Activated naive CD8-positive, alpha-beta T cell treated with anti-CD3 and anti-CD28 coated beads, Interleukin-2, amount 50 U/mL, for 24 hours (primary cell): Measurements from ENCODE around the gene ARHGAP30.
"Not testable (repeated sequence)": the region's sequence is repeated elsewhere in the genome, so short reads cannot be mapped to it uniquely, and the experiment has no call there.

ENCODE experiments used
- ATAC-seq: fragments of 150-1000 bp; cut with Tn5 transposase; one replicate; pipeline ENCODE4 v1.10.0; 2021
- DNase-seq: peaks from one replicate; pipeline ENCODE4 v3.0.0; 2021
- H3K27ac Mint-ChIP-seq: one replicate; pipeline ENCODE4 v1.8.0; 2021; ENCODE audit warnings: mild to moderate bottlenecking, mixed read lengths
- H3K27me3 Mint-ChIP-seq: one replicate; pipeline ENCODE4 v1.8.0; 2021; ENCODE audit warnings: mixed read lengths
- H3K36me3 Mint-ChIP-seq: one replicate; pipeline ENCODE4 v1.8.0; 2021; ENCODE audit warnings: low read depth, mixed read lengths
- H3K4me1 Mint-ChIP-seq: one replicate; pipeline ENCODE4 v1.8.0; 2021; ENCODE audit warnings: mixed read lengths
- H3K4me3 Mint-ChIP-seq: one replicate; pipeline ENCODE4 v1.8.0; 2021; ENCODE audit warnings: mild to moderate bottlenecking, moderate library complexity, mixed read lengths
- H3K9me3 Mint-ChIP-seq: one replicate; pipeline ENCODE4 v1.8.0; 2021; ENCODE audit warnings: mixed read lengths

ARHGAP30 gene

GRCh38 chr1:161022432-161022831 lies 47.3 kb downstream of the ARHGAP30 start:
- H3K27me3 Mint-ChIP-seq, DNase-seq, ATAC-seq, H3K27ac Mint-ChIP-seq, H3K9me3 Mint-ChIP-seq: not testable (repeated sequence)
- H3K4me3 Mint-ChIP-seq: peak overlapping the region; percentile 87
- H3K36me3 Mint-ChIP-seq: peaks cover 13% of the 10 kb centered on the region
- peaks cover 44% of the 10 kb centered on the region for H3K4me1 Mint-ChIP-seq

- H3K4me3 Mint-ChIP-seq: peak overlapping the region; percentile 87
- H3K27ac Mint-ChIP-seq: no peak overlapping the region
- H3K4me1 Mint-ChIP-seq: peaks cover 44% of the 10 kb centered on the region
- peaks cover 9% of the 10 kb centered on the region for H3K36me3 Mint-ChIP-seq
- ATAC-seq: no peak
- H3K27me3 Mint-ChIP-seq: no peaks in the 10 kb centered on the region
- DNase-seq: no peak
- H3K9me3 Mint-ChIP-seq: peaks cover 3% of the 10 kb centered on the region
Observed at GRCh38 chr1:161021970-161022353, 47.7 kb downstream of the ARHGAP30 start.

- H3K27ac Mint-ChIP-seq: peak overlapping the region; percentile 82
- H3K4me3 Mint-ChIP-seq: peak overlapping the region; percentile 87
- peaks cover 6% of the 10 kb centered on the region for H3K36me3 Mint-ChIP-seq
- ATAC-seq (peak; percentile 94), DNase-seq (peak; percentile 86)
- H3K9me3 Mint-ChIP-seq: no peaks in the 10 kb centered on the region
- H3K4me1 Mint-ChIP-seq: peaks cover 42% of the 10 kb centered on the region
- no peaks in the 10 kb centered on the region for H3K27me3 Mint-ChIP-seq
Observed at GRCh38 chr1:161021165-161021969, 48.3 kb downstream of the ARHGAP30 start.

GRCh38 chr1:161020509-161021164 lies 49.1 kb downstream of the ARHGAP30 start, which contains the start of gene F11R:
TSS of gene F11R (minus strand) at chr1:161021152. CDS start at chr1:161021073, 79 bp downstream.
- Mint-ChIP-seq H3K4me3 (peak within 1 kb of the TSS; percentile 87), H3K9me3 (no peaks in the 10 kb centered on the region), H3K27me3 (no peaks in the 10 kb centered on the region), H3K4me1 (peaks cover 42% of the 10 kb centered on the region), H3K36me3 (peaks cover 6% of the 10 kb centered on the region), H3K27ac (peak within 1 kb of the TSS; percentile 82)
- ATAC-seq (peak; percentile 31), DNase-seq (peak; percentile 40)

- DNase-seq (no peak), ATAC-seq (no peak)
- H3K36me3 Mint-ChIP-seq: peaks cover 6% of the 10 kb centered on the region
- peaks cover 42% of the 10 kb centered on the region for H3K4me1 Mint-ChIP-seq
- H3K27me3 Mint-ChIP-seq: no peaks in the 10 kb centered on the region
- H3K9me3 Mint-ChIP-seq: no peaks in the 10 kb centered on the region
- H3K27ac Mint-ChIP-seq: peak overlapping the region; percentile 82
- peak overlapping the region; percentile 87 for H3K4me3 Mint-ChIP-seq
Observed at GRCh38 chr1:161019751-161020495, 49.8 kb downstream of the ARHGAP30 start.

GRCh38 chr1:161019111-161019660 lies 50.5 kb downstream of the ARHGAP30 start:
- not testable (repeated sequence) for ATAC-seq, H3K4me3 Mint-ChIP-seq, H3K36me3 Mint-ChIP-seq, H3K27me3 Mint-ChIP-seq, DNase-seq, H3K9me3 Mint-ChIP-seq
- peak overlapping the region; percentile 60 for H3K27ac Mint-ChIP-seq
- peaks cover 47% of the 10 kb centered on the region for H3K4me1 Mint-ChIP-seq

- peaks cover 53% of the 10 kb centered on the region for H3K4me1 Mint-ChIP-seq
Observed at GRCh38 chr1:161018631-161018930, 51.1 kb downstream of the ARHGAP30 start.

GRCh38 chr1:161017756-161018630 lies 51.7 kb downstream of the ARHGAP30 start:
- H3K27ac Mint-ChIP-seq: no peak overlapping the region
- H3K27me3 Mint-ChIP-seq: no peaks in the 10 kb centered on the region
- peaks cover 59% of the 10 kb centered on the region for H3K4me1 Mint-ChIP-seq
- ATAC-seq: no peak
- H3K36me3 Mint-ChIP-seq: peaks cover 6% of the 10 kb centered on the region
- no peak overlapping the region for H3K4me3 Mint-ChIP-seq
- DNase-seq: no peak
- H3K9me3 Mint-ChIP-seq: no peaks in the 10 kb centered on the region

More at GRCh38 chr1:161018631-161018930, 51.1 kb downstream of the ARHGAP30 start:
- no peak overlapping the region for H3K4me3 Mint-ChIP-seq
- no peak for ATAC-seq
- no peaks in the 10 kb centered on the region for H3K27me3 Mint-ChIP-seq
- H3K9me3 Mint-ChIP-seq: no peaks in the 10 kb centered on the region
- peaks cover 6% of the 10 kb centered on the region for H3K36me3 Mint-ChIP-seq
- H3K27ac Mint-ChIP-seq: no peak overlapping the region
- no peak for DNase-seq

- not testable (repeated sequence) for H3K4me3 Mint-ChIP-seq, H3K27me3 Mint-ChIP-seq, DNase-seq, H3K36me3 Mint-ChIP-seq, ATAC-seq, H3K9me3 Mint-ChIP-seq, H3K27ac Mint-ChIP-seq
- peaks cover 59% of the 10 kb centered on the region for H3K4me1 Mint-ChIP-seq
Observed at GRCh38 chr1:161017181-161017580, 52.5 kb downstream of the ARHGAP30 start.

GRCh38 chr1:161016683-161017082 lies 53.0 kb downstream of the ARHGAP30 start:
- H3K9me3 Mint-ChIP-seq, ATAC-seq, H3K36me3 Mint-ChIP-seq, DNase-seq, H3K4me3 Mint-ChIP-seq, H3K27me3 Mint-ChIP-seq, H3K27ac Mint-ChIP-seq: not testable (repeated sequence)
- peaks cover 56% of the 10 kb centered on the region for H3K4me1 Mint-ChIP-seq

- Mint-ChIP-seq H3K27me3 (no peaks in the 10 kb centered on the region), H3K9me3 (no peaks in the 10 kb centered on the region), H3K4me1 (peaks cover 41% of the 10 kb centered on the region), H3K36me3 (no peaks in the 10 kb centered on the region), H3K27ac (peak overlapping the region; percentile 92), H3K4me3 (peak overlapping the region; percentile 77)
- ATAC-seq (peak; percentile 91), DNase-seq (peak; percentile 76)
Observed at GRCh38 chr1:161013488-161014230, 56.0 kb downstream of the ARHGAP30 start.

GRCh38 chr1:161013131-161013487 lies 56.6 kb downstream of the ARHGAP30 start:
- Mint-ChIP-seq H3K9me3 (no peaks in the 10 kb centered on the region), H3K4me3 (peak overlapping the region; percentile 77), H3K4me1 (peaks cover 40% of the 10 kb centered on the region), H3K27ac (peak overlapping the region; percentile 92), H3K27me3 (no peaks in the 10 kb centered on the region), H3K36me3 (no peaks in the 10 kb centered on the region)
- no peak for DNase-seq
- peak; percentile 47 for ATAC-seq

- Mint-ChIP-seq H3K27me3 (no peaks in the 10 kb centered on the region), H3K4me3 (no peak overlapping the region), H3K4me1 (peaks cover 34% of the 10 kb centered on the region), H3K36me3 (no peaks in the 10 kb centered on the region), H3K27ac (no peak overlapping the region), H3K9me3 (no peaks in the 10 kb centered on the region)
- DNase-seq (no peak), ATAC-seq (no peak)
Observed at GRCh38 chr1:161012420-161012819, 57.3 kb downstream of the ARHGAP30 start.
